IPS DF 4.7 (cell line): Measurements from ENCODE around the gene TGM6.

Experiments used
- DNase-seq: peaks from one replicate; pipeline ENCODE4 v3.0.0-alpha.2; 2013; ENCODE audit warnings: low spot score; ENCODE audit errors: extremely low read depth

The TGM6 gene

GRCh38 chr20:2363587-2363986 lies 17.1 kb upstream of the TGM6 start:
- DNase-seq = no peak

DNA sequence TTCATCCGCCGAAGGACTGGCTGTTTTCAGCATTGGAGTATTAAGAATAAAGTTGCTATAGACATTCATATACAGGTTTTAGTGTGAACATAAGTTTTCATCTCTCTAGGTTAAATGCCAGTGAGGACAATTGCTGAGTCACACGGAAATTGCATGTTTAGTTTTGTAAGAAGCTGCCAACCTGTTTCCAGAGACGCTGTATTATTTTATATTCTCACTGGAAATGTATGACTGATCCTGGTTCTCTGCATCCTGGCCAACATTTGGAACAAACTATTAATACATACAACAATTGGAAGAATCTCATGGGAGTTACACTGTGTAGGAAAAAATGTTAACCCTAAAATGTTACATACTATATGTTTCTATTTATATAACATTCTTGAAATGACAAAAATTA lies 16.7 kb upstream of the TGM6 start:
- DNase-seq = no peak

DNA sequence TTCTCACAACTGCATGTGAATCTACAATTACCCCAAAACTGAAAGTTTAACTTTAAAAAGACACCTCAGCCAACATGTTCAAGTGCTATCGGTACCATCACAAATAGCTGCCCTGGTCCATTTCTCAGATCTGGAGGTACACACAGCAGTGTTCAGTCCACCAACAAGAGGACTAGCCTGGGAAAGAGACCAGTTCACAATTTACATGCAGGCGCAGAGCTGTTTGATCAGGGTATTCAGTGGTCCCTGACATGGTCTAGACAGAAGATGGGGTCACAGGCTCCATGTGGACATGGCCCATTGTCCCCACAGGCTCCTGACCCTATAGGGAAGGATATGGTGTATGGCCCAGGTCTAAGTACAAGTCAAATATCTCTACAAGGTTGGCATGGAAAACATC lies 15.6 kb upstream of the TGM6 start:
- no peak for DNase-seq

GRCh38 chr20:2365666-2366065 lies 15.0 kb upstream of the TGM6 start:
- no peak for DNase-seq

DNA sequence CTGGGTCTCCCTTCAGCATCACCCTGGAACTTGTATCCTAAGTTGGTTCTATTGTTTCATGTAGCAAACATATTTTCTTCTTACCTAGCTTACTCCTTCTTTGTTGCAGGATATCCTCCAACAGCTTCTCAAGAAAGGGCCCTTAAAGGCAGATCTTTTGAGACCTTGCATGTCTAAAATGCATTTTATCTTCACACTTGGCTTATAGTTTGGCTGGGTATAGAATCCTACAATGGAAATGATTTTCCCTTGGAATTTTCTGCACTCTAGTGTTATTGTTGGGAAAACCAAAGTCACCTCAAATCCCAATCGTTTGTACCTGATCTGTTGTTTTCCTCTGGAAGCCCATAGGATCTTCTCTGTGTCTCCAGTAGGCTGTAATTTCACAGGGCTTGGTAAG lies 12.1 kb upstream of the TGM6 start:
- no peak for DNase-seq

GRCh38 chr20:2373098-2373497 lies 7.6 kb upstream of the TGM6 start:
- no peak for DNase-seq

DNA sequence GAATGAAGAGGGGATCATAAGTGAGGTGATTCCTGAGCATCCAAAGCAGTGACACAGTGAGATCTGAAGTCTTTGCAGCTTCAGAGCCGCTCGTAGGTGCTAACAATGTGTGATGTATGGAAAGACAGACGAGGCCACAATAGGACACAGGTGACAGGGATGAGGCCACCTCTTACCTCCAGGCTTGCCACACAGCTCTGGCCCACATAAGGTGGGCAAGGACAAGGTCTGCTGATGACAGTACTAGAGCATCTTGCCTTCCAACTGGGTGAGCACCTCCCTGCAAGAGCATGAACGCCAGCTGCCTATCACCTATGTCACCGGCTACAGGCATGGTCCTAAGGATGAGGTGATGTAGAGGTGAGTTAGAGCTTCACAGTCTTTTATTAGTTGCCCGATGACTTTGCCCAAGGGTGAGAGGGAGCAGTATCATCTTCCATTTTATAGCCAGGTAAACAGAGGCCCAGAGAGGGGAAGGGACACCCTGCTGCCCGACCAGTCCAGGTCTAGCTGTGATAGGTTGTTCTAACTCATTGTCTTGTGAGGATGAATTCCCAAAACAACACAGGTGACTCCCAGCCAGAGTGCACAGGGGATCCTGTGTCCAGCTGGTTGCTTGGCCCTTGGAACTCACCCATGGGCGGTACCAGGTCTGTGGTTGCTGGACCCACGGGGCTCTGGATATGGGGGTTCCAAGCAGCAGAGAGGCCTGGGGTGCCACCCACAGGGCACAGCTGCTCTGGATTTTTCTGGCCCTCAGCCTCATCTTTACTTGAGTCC lies 6.2 kb upstream of the TGM6 start:
- no peak for DNase-seq

DNA sequence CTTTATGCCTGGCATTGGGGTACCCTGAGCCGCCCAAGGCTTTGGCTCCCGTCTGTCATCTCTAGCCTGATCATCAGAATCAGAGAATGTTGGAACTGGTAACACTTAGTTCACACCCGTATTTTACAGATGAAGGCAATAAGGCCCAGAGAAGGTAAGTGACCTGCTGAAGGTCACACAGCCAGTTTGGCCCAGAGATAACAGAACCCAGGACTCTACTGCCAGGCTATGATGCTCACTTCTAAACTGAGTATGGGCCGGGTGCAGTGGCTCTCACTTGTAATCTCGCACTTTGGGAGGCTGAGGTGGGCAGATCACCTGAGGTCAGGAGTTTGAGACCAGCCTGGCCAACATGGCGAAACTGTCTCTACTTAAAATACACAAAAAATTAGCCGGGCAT lies 1.8 kb upstream of the TGM6 start:
- DNase-seq = no peak

GRCh38 chr20:2379511-2380229 lies 1.0 kb upstream of the TGM6 start:
- DNase-seq = peak; percentile 25

DNA sequence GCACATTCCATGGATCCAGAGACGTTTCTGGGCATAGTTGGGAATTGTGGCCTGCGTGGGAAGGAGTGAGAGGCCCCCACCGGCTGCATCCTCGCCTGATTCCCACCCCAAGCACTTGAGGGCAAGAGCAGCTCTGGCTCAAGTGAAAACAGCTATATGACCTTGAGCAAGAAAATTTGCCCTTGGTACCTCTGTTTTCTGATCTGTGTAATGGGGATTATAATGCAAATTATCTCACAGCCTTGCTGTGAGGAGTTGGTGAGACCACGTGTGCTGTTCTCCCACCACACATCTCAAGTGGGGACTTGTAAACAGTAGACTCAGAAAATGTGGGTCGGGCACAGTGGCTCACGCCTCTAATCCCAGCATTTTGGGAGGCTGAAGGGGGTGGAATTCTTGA lies 602 bp downstream of the TGM6 start:
- no peak for DNase-seq

- DNase-seq = no peak
Measured at GRCh38 chr20:2382833-2383232, 2.1 kb downstream of the TGM6 start.

DNA sequence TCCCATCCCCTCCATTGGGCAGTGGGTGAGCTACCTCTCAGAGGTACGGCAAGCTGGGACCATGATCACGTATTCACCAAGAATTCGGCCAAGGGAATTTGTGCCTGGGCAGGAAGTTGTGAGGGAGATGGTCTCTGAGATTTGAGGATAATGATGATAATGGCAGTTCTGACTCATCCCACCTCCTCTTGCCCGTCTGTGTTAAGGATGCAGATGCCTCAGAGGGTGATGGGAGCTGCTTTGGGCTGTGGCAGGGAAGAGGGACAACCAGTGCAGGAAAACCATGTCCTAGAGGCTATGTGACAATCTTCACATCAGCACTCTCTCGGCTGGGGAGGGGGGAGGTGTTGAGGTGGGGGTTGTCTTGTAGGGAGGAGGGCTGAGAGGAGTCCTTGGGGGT lies 4.3 kb downstream of the TGM6 start:
- DNase-seq = no peak

DNA sequence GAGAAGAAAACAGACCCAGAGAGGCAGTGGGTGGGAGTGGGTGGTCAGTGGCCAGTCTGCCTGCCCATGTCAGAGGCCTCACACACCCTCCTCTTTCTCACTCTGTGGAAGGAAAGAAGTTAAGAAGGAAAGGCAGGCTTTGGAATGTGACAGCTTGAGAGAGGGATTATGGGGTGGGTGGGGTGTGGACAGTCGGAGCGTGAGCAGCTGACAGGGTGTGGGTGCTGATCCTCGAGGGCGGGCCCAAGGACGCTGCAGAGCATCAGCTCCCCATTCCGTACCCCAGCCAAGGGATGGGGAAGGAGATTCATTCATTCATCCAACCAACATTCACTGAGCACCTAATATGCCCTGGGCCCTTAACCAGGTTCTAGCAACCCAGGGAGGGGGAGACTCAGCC lies 4.8 kb downstream of the TGM6 start:
- DNase-seq = no peak

- no peak for DNase-seq
Measured at GRCh38 chr20:2386516-2387179, 5.9 kb downstream of the TGM6 start.

GRCh38 chr20:2387180-2387577 lies 6.5 kb downstream of the TGM6 start:
- DNase-seq = peak; percentile 33

GRCh38 chr20:2387580-2387979 lies 6.9 kb downstream of the TGM6 start:
- no peak for DNase-seq

DNA sequence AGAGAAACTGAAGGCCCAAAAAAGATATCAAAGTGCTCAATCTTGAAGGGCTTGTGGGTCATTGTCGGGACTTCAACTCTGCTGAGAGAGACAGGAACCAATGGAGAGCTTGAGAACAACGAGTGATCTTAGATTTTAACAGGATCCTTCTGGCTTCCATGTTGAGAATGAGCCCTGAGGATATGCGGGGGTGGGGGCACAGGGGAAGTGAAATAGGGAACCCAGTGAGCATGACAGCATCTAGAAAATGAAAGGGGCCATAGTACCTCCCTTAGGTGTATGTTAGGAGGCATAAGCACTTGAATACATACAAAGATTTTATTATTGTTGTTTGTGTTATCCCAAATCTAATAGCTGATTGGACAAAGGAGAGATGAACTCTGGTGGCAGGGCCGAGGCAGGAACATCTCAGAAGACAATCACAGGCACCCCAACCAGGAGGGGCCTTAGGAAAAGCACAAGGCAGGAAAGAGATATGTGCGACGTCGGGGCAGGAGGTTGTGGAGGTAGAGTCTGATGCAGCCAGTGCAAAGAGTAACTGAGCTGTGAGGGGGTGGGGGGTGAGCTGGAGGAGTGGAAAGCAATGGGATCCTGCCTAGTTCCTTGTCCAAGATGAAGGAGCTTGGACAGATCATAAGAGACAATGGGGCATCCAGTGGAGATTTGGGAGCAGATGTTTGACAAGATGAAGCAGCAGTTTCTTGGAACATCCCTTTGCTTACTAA lies 10.4 kb downstream of the TGM6 start:
- no peak for DNase-seq

DNA sequence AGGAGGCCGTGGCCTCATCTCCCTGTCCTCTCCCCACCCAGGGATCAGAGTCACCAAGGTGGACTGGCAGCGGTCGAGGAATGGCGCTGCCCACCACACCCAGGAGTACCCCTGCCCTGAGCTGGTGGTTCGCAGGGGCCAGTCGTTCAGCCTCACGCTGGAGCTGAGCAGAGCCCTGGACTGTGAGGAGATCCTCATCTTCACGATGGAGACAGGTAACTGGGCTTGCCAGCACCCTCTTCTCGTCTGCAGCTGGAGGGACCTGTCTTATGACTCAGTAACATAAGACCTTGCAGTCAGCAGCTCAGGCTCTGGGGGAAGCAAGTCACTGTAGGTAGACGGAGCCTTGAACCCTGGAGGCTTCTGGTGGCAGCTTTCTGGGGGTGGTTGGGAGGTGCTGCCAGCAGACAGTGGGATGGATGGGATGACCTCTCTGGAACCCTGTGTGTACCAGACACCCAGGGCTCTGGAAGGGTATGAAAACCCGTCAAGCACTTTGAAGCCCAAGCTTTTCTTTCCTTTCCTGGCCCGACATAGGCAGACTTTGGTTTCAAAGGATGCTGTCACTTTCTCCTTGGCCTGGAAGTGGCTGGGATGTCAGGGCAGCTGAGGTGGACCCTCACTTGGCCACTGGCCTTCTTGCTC lies 13.8 kb downstream of the TGM6 start:
- no peak for DNase-seq

- DNase-seq = no peak
Measured at GRCh38 chr20:2395136-2395535, 14.4 kb downstream of the TGM6 start.

DNA sequence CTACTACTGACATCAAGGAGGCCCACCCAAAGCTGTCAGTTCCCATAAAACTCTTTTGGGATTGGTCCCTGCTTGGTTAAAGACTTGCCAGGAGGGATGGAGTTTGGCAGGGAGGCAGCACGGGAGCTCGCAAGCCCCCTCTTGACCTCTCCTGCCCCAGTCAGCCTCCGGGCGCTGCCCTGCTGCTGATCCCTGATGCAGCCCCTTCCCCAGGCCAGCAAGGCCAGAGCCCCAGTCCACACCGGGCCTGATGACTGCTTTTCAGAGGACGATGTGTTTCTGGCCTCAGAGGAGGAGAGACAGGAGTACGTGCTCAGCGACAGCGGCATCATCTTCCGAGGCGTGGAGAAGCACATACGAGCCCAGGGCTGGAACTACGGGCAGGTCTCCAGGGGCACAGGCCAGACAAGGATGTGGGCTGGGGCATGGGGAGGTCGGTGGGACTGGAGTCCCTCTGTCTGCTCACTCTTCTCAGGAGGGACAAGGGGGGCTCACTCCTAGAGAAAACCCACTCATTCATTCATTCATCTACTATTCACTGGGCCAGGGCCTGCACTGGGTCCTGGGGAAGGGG lies 15.6 kb downstream of the TGM6 start:
- no peak for DNase-seq

DNA sequence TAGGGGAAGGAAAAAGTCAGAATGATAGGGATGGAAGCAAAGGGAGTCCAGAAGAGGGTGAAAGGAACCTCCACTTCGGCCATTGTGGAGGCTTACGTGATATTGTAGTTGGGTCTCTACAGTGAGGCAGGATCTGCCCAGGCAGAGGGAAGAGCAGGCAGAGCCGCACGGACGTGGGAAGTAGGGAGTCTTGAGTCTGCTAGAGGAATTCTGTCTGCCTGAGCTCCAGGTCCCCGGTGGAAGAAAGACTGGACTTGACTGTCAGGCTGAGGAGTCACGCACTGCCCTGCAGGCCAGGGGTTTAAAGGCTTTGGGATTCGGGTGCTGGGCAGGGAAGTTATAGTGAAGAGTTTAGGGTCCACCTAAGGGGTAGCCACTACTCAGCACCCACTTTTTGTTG lies 16.4 kb downstream of the TGM6 start:
- DNase-seq = no peak
